HG02623 (cell line): ENCODE results near the gene ABHD1.

Experiments
- ATAC-seq: cut with Tn5 transposase; IDR thresholded peaks from one replicate; pipeline ENCODE4 v1.9.1; 2021; ENCODE audit warnings: moderate library complexity; ENCODE audit not compliant: unreplicated experiment

The ABHD1 gene

GRCh38 chr2:27086724-27087593, 36.7 kb upstream of the ABHD1 start, which contains the start of gene KHK:
KHK (plus strand) TSS chr2:27086772; CDS start chr2:27087260, 488 bp downstream.
- peak; percentile 8 for ATAC-seq

GRCh38 chr2:27087823-27088410, 35.7 kb upstream of the ABHD1 start:
- ATAC-seq: no peak

GRCh38 chr2:27088634-27089033, 35.0 kb upstream of the ABHD1 start:
- ATAC-seq: no peak

- no peak for ATAC-seq
Measured at GRCh38 chr2:27089111-27089954, 34.3 kb upstream of the ABHD1 start.

- no peak for ATAC-seq
Measured at GRCh38 chr2:27091746-27092695, 31.6 kb upstream of the ABHD1 start.

- no peak for ATAC-seq
Measured at GRCh38 chr2:27092696-27093429, 30.8 kb upstream of the ABHD1 start.

- no peak for ATAC-seq
Measured at GRCh38 chr2:27093430-27094352, 29.9 kb upstream of the ABHD1 start.

GRCh38 chr2:27094353-27094984, 29.1 kb upstream of the ABHD1 start:
- ATAC-seq: no peak

- ATAC-seq: no peak
Measured at GRCh38 chr2:27095427-27095744, 28.2 kb upstream of the ABHD1 start.

- no peak for ATAC-seq
Measured at GRCh38 chr2:27095745-27096651, 27.6 kb upstream of the ABHD1 start.

- ATAC-seq: no peak
Measured at GRCh38 chr2:27096748-27097297, 26.8 kb upstream of the ABHD1 start.

- ATAC-seq: no peak
Measured at GRCh38 chr2:27097341-27097740, 26.3 kb upstream of the ABHD1 start.

- no peak for ATAC-seq
Measured at GRCh38 chr2:27099334-27099955, 24.2 kb upstream of the ABHD1 start.

- no peak for ATAC-seq
Measured at GRCh38 chr2:27100036-27100435, 23.6 kb upstream of the ABHD1 start.

- ATAC-seq: no peak
Measured at GRCh38 chr2:27102329-27102728, 21.3 kb upstream of the ABHD1 start.

GRCh38 chr2:27105981-27106380, 17.6 kb upstream of the ABHD1 start:
- no peak for ATAC-seq

- no peak for ATAC-seq
Measured at GRCh38 chr2:27108221-27108620, 15.4 kb upstream of the ABHD1 start.
